Thyroid gland (tissue), 4 donors: Measurements from ENCODE around the gene HTRA3.

ENCODE experiments used
- POLR2A ChIP-seq, 2 donors: fragments of 450-650 bp; IDR thresholded peaks; one replicate each; pipeline ENCODE4 v1.6.1; 2017; ENCODE audit warnings: antibody characterized with exemption in 2 of 2, mild to moderate bottlenecking in 2 of 2, moderate library complexity in 1 of 2
- TF ChIP-seq, protein P1 (sequence below), 6 experiments: fragments of 200-600 bp in 3 of 6; fragments of 450-650 bp in 3 of 6; sonication (generic) in 3 of 6; IDR thresholded peaks; one replicate each; pipeline ENCODE4 v1.5.1; 2016 to 2019; ENCODE audit warnings: antibody characterized with exemption in 6 of 6, mild to moderate bottlenecking in 2 of 6, inconsistent platforms in 1 of 6, moderate library complexity in 1 of 6

DNA sequence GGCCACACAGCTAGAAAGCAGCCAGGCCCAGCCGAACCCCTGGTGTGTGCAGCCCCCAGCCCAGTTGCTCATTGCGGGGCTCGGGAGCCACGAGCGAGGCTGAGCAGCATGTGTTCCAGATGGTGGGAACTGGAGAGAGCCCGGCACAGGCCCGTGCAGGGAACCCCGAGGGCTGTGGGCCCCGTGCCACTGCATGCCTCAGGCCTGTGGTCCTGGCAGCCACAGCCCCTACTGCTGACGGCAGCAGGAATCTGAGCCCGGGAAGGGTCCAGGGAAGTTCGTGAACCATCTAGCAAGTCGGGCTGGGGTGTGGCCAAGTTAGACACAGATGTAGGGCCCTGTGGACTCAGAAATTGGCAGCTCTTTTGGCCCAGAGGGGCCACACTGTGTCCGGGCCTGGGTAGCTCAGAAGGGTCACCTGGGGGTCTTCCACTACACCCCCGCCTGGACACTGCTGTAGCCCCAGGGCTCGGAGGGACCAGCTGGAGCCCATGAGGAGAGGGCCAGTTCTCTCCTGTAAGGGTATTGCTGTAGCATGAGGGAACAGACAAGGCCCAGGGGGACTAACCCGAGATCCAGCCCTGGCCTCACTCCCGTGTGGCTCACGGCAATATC lies 12.1 kb downstream of the HTRA3 start:
- TF ChIP-seq, protein P1, sequence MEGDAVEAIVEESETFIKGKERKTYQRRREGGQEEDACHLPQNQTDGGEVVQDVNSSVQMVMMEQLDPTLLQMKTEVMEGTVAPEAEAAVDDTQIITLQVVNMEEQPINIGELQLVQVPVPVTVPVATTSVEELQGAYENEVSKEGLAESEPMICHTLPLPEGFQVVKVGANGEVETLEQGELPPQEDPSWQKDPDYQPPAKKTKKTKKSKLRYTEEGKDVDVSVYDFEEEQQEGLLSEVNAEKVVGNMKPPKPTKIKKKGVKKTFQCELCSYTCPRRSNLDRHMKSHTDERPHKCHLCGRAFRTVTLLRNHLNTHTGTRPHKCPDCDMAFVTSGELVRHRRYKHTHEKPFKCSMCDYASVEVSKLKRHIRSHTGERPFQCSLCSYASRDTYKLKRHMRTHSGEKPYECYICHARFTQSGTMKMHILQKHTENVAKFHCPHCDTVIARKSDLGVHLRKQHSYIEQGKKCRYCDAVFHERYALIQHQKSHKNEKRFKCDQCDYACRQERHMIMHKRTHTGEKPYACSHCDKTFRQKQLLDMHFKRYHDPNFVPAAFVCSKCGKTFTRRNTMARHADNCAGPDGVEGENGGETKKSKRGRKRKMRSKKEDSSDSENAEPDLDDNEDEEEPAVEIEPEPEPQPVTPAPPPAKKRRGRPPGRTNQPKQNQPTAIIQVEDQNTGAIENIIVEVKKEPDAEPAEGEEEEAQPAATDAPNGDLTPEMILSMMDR (IDR thresholded peaks at IDR 0.05), result no peak
- TF ChIP-seq POLR2A (IDR thresholded peaks at IDR 0.05), result no peak
